GM12873 (cell line): ENCODE measurements around the gene MGAT2.

Experiments used
- TF ChIP-seq, protein P1 (sequence below): IDR thresholded peaks from 2 replicates; pipeline ENCODE4 v1.5.1; 2012; ENCODE audit warnings: low read depth, mild to moderate bottlenecking, moderate library complexity, low read length, control low read depth; ENCODE audit not compliant: insufficient read depth; ENCODE audit errors: missing control alignments

MGAT2 gene

DNA sequence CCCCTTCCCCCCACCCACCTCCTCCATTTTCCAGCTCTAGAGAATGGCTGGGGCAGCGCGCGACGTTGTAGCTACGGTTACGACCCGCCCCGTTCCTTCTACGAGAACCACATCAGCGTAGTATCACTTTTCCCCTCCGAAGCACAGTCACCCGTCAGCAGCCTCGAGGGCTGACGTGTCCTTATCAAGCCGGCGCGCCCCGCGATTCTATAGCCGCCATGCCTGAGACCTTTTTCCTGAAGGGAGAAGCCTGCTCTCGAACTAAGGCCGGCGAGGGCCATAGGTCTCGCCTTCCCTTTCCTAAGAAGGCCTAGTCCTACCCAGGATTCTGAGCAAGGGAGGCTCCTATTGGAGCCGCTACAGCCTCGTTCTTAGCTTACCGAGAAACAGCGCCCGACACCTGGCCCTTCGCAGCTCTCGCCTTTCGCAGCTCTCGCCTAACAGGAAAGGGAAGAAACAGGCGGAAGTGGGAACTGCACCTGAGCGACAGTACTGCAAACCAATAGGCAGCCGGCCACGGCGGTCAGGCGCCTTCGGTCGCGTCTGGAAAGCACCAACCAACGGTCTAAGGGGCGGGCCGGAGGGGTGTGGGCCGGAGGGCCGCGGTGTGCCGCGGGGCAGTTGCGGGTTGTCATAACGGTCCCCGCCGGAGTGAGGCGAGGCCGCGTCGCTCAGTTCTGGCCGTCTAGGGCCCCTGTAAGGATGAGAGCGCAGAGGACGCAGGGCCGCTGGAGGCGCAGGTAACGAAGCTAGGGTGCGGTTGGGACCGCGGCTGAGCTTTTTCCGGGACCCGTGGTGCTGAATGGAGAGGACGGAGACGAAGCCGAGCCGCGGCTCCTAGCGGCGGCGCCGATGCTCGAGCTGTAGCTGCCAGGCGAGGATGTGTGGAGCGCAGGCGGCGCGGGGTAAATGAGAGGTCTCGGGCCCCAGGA lies at the start of gene MGAT2, which contains the start of gene RPL36AL:
MGAT2 (plus strand) TSS at position 618 of the 932 bp plus-strand sequence. CDS start 470 bp downstream, outside the sequence.
RPL36AL (minus strand) TSS at position 445 of the 932 bp plus-strand sequence. CDS start 1,522 bp downstream, outside the sequence.
- TF ChIP-seq, protein P1, sequence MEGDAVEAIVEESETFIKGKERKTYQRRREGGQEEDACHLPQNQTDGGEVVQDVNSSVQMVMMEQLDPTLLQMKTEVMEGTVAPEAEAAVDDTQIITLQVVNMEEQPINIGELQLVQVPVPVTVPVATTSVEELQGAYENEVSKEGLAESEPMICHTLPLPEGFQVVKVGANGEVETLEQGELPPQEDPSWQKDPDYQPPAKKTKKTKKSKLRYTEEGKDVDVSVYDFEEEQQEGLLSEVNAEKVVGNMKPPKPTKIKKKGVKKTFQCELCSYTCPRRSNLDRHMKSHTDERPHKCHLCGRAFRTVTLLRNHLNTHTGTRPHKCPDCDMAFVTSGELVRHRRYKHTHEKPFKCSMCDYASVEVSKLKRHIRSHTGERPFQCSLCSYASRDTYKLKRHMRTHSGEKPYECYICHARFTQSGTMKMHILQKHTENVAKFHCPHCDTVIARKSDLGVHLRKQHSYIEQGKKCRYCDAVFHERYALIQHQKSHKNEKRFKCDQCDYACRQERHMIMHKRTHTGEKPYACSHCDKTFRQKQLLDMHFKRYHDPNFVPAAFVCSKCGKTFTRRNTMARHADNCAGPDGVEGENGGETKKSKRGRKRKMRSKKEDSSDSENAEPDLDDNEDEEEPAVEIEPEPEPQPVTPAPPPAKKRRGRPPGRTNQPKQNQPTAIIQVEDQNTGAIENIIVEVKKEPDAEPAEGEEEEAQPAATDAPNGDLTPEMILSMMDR: peak; percentile 42

DNA sequence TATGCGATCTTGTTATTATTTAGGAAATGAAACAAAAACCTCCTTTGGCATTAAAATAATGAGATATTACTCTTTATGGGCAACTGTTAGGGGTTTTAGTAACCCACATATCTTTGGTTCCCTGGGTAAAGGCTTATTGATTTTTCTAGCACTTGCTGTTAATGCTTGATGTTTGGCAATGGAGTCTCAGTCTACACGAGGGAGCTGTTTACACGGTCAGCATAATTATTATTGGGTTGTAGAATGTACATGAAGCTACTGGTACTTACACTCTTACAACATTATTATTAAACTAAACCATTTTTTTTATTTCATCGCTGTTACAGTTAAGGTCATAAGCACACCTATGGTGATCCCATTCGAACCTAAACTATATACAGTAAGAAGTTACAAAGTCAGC lies 46.6 kb upstream of the MGAT2 start:
- TF ChIP-seq, protein P1: no peak

DNA sequence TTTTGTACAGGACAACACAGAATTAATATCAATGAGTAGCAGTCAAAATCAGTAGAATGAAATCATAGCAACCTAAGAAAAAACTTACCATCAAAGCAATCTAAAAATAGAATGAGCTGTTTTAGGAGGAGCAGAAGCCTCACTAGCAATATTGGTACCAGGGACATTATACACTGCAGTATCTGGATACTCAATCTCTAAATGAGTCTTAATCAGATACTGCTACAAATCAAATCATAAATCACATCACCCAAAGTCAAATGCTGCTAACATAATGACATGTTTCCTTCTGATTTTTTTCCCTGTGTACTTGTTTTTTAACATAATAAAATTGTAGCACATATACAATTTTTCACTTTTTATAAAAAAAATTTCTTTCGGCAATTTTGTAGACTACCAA lies 42.5 kb upstream of the MGAT2 start:
- TF ChIP-seq, protein P1: no peak

DNA sequence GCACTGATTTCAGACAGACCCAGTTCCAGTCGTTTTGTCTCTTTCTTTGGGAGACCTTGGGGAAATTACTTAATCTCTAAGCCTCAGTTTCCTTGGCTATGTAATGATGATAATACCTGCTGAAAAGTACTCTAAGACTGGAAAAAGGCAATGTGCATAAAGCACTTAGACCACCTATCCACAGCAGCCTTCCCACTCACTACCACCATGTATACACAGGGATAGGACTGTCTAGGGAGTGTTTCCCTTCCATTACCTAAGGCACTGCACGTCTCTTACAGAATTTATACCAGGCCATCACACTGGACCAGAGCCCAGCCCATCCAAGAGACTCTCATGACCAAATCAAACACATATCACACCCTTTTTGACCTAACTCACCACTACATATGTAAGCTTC lies 40.8 kb upstream of the MGAT2 start:
- TF ChIP-seq, protein P1: no peak

DNA sequence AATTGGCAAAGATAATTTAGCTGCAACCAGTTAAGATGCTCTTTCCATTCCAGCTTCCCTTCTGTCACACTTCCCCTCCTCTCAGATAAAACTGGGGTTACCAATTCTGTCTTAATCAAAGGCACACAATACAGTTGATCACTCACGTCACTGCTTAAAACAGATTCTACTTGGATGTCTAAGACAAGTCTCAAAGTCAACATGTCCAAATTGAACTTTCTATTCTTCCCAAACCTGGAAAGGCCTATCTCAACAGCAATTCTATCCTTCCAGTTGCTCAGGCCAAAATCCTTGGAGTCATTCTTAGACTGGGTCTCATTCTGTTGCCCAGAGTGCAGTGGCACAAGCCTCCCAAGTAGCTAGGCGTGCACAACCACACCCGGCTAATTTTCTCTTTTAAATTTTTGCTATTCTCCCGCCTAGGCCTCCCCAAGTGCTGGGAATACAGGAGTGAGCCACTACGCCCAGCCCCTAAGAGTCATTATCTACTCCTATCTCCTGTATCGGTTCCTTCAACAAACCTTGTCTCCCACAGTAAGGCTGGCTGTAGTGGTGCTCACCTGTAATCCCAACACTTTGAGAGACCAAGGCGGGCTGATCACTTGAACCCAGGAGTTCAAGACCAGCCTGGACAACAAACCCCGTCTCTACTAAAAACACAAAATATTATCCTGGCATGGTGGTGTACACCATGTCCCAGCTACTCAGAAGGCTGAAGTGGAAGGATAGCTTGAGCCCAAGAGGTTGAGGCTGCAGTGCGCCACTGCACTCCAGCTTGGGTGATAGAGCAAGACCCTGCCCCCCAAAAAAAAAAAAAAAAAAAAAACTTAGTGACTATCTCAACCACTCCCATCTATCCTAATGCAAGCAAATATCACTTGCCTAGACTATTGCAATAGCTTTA lies 39.1 kb upstream of the MGAT2 start:
- TF ChIP-seq, protein P1: no peak

DNA sequence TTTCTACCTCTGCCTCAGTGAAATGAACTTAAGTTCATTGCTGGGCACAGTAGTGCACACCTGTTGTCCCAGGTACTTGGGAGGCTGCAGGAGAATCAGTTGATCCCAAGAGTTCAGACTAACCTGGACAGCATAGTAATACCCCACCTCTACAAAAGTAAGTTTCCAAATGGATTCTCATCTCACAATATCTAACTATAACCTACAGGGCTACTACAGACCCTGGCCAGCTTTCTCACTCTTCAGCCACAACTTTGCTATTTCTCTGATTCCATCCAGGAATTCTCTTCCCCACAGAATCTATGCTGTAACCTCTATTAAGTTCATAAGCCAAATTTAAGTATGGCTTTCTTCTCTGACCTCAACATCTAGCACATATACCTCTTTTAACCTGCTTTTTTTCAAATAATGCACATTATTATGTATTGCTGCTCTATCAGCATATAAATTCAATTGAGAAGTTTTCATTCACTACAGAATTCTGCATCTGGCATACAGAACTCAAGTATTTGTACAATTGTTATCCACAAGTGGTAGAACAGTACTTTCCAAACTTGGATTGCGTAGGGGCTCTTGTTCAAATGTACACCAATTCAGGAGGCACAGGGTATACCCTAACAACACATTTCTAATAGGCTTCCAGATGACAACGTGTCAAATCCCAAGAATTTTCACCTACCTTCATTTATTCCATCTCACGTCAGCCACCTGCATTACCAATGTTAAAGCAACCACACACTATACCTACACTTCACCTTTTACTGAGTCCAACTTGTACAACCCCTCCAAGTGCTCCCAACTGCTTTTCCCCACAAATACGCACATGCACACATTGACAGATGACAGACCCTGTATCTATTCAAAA lies 38.3 kb upstream of the MGAT2 start:
- TF ChIP-seq, protein P1: no peak
